HepG2 (cell line): Measurements from ENCODE around the gene TLR3. TPM values are rescaled to one million over a fixed set of nuclear protein-coding genes. Genes with fewer than 3 reads are reported as not detected.

ENCODE experiments used
- ATAC-seq: fragments of 200-7000 bp; cut with Tn5 transposase; 3 replicates; pipeline ENCODE4 v1.9.1; 2020; ENCODE audit warnings: mild to moderate bottlenecking, moderate library complexity
- BruUV-seq: library from RNA; stranded (reverse); fragments of 400-500 nt; replicated peaks from 2 replicates; lab custom pipeline; 2021; lab: Mats Ljungman, UMichigan
- CTCF ChIA-PET: fragments of 300-600 bp; formaldehyde crosslinking; extraction: SDS; loops from one replicate; lab custom pipeline; 2021; ENCODE audit warnings: low total read pairs, inconsistent platforms, low intra/inter-chr PET ratio; lab: Yijun Ruan, JAX
- POLR2A ChIA-PET: fragments of 350-600 bp; sonication (Branson Sonifier 250); formaldehyde crosslinking; loops from one replicate; lab custom pipeline; 2020; ENCODE audit warnings: antibody characterized with exemption, inconsistent platforms; lab: Yijun Ruan, JAX
- DNase-seq: peaks from one replicate; pipeline ENCODE4 v3.0.0-alpha.2; 2015; ENCODE audit warnings: low spot score
- FAIRE-seq: peaks from 3 replicates; lab custom pipeline; 2011; peaks lifted over from hg19 to GRCh38; lab: Jason Lieb, UNC
- H2AFZ ChIP-seq: one replicate; pipeline ENCODE4 v1.6.1; 2011; ENCODE audit warnings: low read length, inconsistent platforms
- H3K27ac ChIP-seq: fragments of 300-600 bp; 3 replicates; pipeline ENCODE4 v1.8.0; 2011; ENCODE audit warnings: mixed run types, mild to moderate bottlenecking, mixed read lengths, low read length, inconsistent platforms; ENCODE audit not compliant: insufficient read depth; ENCODE audit errors: extremely low read length
- H3K27me3 ChIP-seq, 2 experiments: fragments of 200-600 bp in 1 of 2; 2 replicates in 1 of 2; 3 replicates in 1 of 2; pipeline versions ENCODE4 v1.6.0 to v1.8.0; 2011; ENCODE audit warnings: low read length in 2 of 2, mild to moderate bottlenecking in 2 of 2, moderate library complexity in 2 of 2, inconsistent platforms in 1 of 2; ENCODE audit not compliant: insufficient read depth in 2 of 2, control insufficient read depth in 1 of 2
- H3K36me3 ChIP-seq, 2 experiments: fragments of 200-600 bp in 1 of 2; replicated peaks in 1 of 2; 2 replicates in 1 of 2; 3 replicates in 1 of 2; pipeline versions ENCODE4 v1.5.1 to v1.8.0; 2011; ENCODE audit warnings: low read length in 2 of 2, inconsistent platforms in 1 of 2; ENCODE audit not compliant: insufficient read depth in 2 of 2, control insufficient read depth in 1 of 2
- H3K4me1 ChIP-seq: 2 replicates; pipeline ENCODE4 v1.5.1; 2012; ENCODE audit warnings: low read length, inconsistent platforms; ENCODE audit not compliant: insufficient read depth
- H3K4me2 ChIP-seq: 2 replicates; pipeline ENCODE4 v1.6.0; 2011; ENCODE audit warnings: low read depth, low read length, inconsistent platforms
- H3K4me3 ChIP-seq, 3 experiments: fragments of 200-600 bp in 1 of 3; sonication (generic), shearing (Covaris generic) in 1 of 3; replicated peaks in 1 of 3; 2 replicates each; pipeline ENCODE4 v1.5.1; 2011 to 2016; ENCODE audit warnings: low read length in 3 of 3, inconsistent platforms in 2 of 3, low read depth in 2 of 3, mild to moderate bottlenecking in 2 of 3, control low read depth in 1 of 3, mixed read lengths in 1 of 3; ENCODE audit not compliant: insufficient read depth in 1 of 3
- H3K79me2 ChIP-seq: one replicate; pipeline ENCODE4 v1.6.1; 2011; ENCODE audit warnings: low read length, inconsistent platforms; ENCODE audit not compliant: insufficient read depth
- H3K9ac ChIP-seq: 2 replicates; pipeline ENCODE4 v1.6.0; 2011; ENCODE audit warnings: mild to moderate bottlenecking, low read depth, low read length, inconsistent platforms; ENCODE audit not compliant: insufficient read depth
- H3K9me3 ChIP-seq: 2 replicates; pipeline ENCODE4 v1.5.1; 2012; ENCODE audit warnings: mild to moderate bottlenecking, low read length
- H4K20me1 ChIP-seq: 2 replicates; pipeline ENCODE4 v1.6.0; 2011; ENCODE audit warnings: inconsistent platforms, mild to moderate bottlenecking, low read length, moderate library complexity; ENCODE audit not compliant: insufficient read depth
- FUBP1 ChIP-seq: sonication (generic); formaldehyde crosslinking; IDR thresholded peaks from 2 replicates; pipeline ENCODE4 v1.5.1; 2020; ENCODE audit warnings: missing genetic modification reagents, mild to moderate bottlenecking, borderline replicate concordance
- KLF16 ChIP-seq, 2 experiments: sonication (generic) in 1 of 2; formaldehyde crosslinking in 1 of 2; IDR thresholded peaks; 2 replicates each; pipeline versions ENCODE4 v1.6.1 to v1.8.0; 2016 to 2023; ENCODE audit warnings: missing genetic modification reagents in 2 of 2, missing compliant biosample characterization in 1 of 2
- NFE2 ChIP-seq: sonication (generic); formaldehyde crosslinking; IDR thresholded peaks from 2 replicates; pipeline ENCODE4 v1.4.0; 2020; ENCODE audit warnings: missing genetic modification reagents
- NR2F6 ChIP-seq, 2 experiments: IDR thresholded peaks; 2 replicates each; pipeline ENCODE4 v1.6.1; 2016; ENCODE audit warnings: antibody characterized with exemption in 1 of 2, mild to moderate bottlenecking in 1 of 2
- POLR2G ChIP-seq: fragments of 200-400 bp; formaldehyde crosslinking; IDR thresholded peaks from 2 replicates; pipeline ENCODE4 v1.6.1; 2018; ENCODE audit warnings: mild to moderate bottlenecking, low read depth, low read length, moderate library complexity
- ZNF234 ChIP-seq: sonication (generic); formaldehyde crosslinking; conservative IDR thresholded peaks from 2 replicates; pipeline ENCODE4 v1.5.1; 2020; ENCODE audit warnings: mild to moderate bottlenecking, missing genetic modification reagents
- ZNF296 ChIP-seq: sonication (generic); formaldehyde crosslinking; conservative IDR thresholded peaks from 2 replicates; pipeline ENCODE4 v1.5.0; 2020; ENCODE audit warnings: mild to moderate bottlenecking, missing genetic modification reagents
- ZNF670 ChIP-seq: sonication (generic); formaldehyde crosslinking; IDR thresholded peaks from 2 replicates; pipeline ENCODE4 v1.8.0; 2022; ENCODE audit warnings: mild to moderate bottlenecking, missing genetic modification reagents, borderline replicate concordance
- ZNF761 ChIP-seq: sonication (generic); formaldehyde crosslinking; conservative IDR thresholded peaks from 2 replicates; pipeline ENCODE4 v1.4.0; 2020; ENCODE audit warnings: mild to moderate bottlenecking, missing genetic modification reagents
- WGBS: methylation state at CpG from one replicate; pipeline ENCODE4 v1.1.6; 2017; ENCODE audit warnings: low lambda C conversion rate; 5-methylcytosine and 5-hydroxymethylcytosine counted together
- in situ Hi-C: cut with HindIII; loops from 2 replicates; pipeline ENCODE4 v1.10.0; 2017; ENCODE audit warnings: low pct_unique_long_range_greater_than_20kb; ENCODE audit not compliant: extremely low pct_ligation_motif_present
- intact Hi-C: fragments of 100-400 bp; cut with micrococcal nuclease; formaldehyde crosslinking; loops from one replicate; pipeline ENCODE4 v1.10.0; 2022; ENCODE audit not compliant: unreplicated experiment
- polyA plus RNA-seq, 8 experiments: library from polyadenylated mRNA; depleted of rRNA in 3 of 8; stranded (reverse) in 7 of 8; unstranded in 1 of 8; fragments of >200 nt; fragmentation: Illumina TruSeq in 4 of 8; extraction: Trizol in 4 of 8; gene quantifications; 2 replicates each; pipeline versions ENCODE4 v1.2.1 to v1.2.3, GENCODE V29; 2011 to 2016; ENCODE audit warnings: low read depth in 4 of 8, missing spikeins in 1 of 8, mixed read lengths in 1 of 8; ENCODE audit not compliant: insufficient read depth in 1 of 8
- total RNA-seq, 5 experiments: library from RNA; depleted of rRNA; stranded (reverse); fragments of >200 nt; fragmentation: Illumina TruSeq; extraction: Trizol; gene quantifications; 2 replicates each; pipeline ENCODE4 v1.2.3, GENCODE V29; 2016; ENCODE audit warnings: low read depth in 1 of 5
- TF ChIP-seq, protein P1 (sequence below): sonication (generic); formaldehyde crosslinking; IDR thresholded peaks from one replicate; pipeline ENCODE4 v1.5.1; 2020; ENCODE audit warnings: mild to moderate bottlenecking, missing genetic modification reagents; ENCODE audit errors: not compliant biosample characterization
- TF ChIP-seq, protein P2 (sequence below): sonication (generic); formaldehyde crosslinking; IDR thresholded peaks from 2 replicates; pipeline ENCODE4 v1.4.0; 2020; ENCODE audit warnings: mild to moderate bottlenecking, missing genetic modification reagents

The TLR3 gene
- total and polyA plus RNA-seq, 2 of the 13 experiments (the other 11 are each of a cell fraction or from before 2014, with no cell fraction given): 0.11 to 0.38 TPM

GRCh38 chr4:186081202-186081807 lies 12.3 kb downstream of the TLR3 start:
- BruUV-seq: no TSS peak
- Histone ChIP-seq H3K79me2 (no peaks in the 10 kb centered on the region), H3K9ac (no peak overlapping the region), H3K27ac (no peak overlapping the region), H4K20me1 (no peaks in the 10 kb centered on the region), H3K4me2 (no peak overlapping the region), H3K27me3 (peaks cover 1 to 20% of the 10 kb centered on the region in 2 experiments; a peak in 4 of 5 replicates), H3K4me1 (peaks cover 12% of the 10 kb centered on the region), H3K36me3 (no peaks in the 10 kb centered on the region), H3K4me3 (no peak overlapping the region), H3K9me3 (no peaks in the 10 kb centered on the region), H2AFZ (no peak overlapping the region)
- no peak for DNase-seq
- no peak for FAIRE-seq
- CTCF ChIA-PET: no interaction called here
- no peak for ATAC-seq
- 63% methylated on average over 15 of the region's 15 CpGs for WGBS
- in situ Hi-C loops: no loop called here
- intact Hi-C loops: no loop called here
- POLR2A ChIA-PET: no interaction called here
- TF ChIP-seq NFE2 (CRISPR knock-in tag) (no peak), ZNF296 (CRISPR knock-in tag) (no peak), KLF16 (CRISPR knock-in tag; IDR thresholded peaks at IDR 0.05) (no peak), NR2F6 (IDR thresholded peaks at IDR 0.05) (no peak), NR2F6 (CRISPR knock-in tag; IDR thresholded peaks at IDR 0.05) (no peak), POLR2G (no peak), FUBP1 (CRISPR knock-in tag) (no peak), ZNF234 (CRISPR knock-in tag) (no peak), ZNF670 (no peak), ZNF761 (no peak)
- TF ChIP-seq, protein P1, sequence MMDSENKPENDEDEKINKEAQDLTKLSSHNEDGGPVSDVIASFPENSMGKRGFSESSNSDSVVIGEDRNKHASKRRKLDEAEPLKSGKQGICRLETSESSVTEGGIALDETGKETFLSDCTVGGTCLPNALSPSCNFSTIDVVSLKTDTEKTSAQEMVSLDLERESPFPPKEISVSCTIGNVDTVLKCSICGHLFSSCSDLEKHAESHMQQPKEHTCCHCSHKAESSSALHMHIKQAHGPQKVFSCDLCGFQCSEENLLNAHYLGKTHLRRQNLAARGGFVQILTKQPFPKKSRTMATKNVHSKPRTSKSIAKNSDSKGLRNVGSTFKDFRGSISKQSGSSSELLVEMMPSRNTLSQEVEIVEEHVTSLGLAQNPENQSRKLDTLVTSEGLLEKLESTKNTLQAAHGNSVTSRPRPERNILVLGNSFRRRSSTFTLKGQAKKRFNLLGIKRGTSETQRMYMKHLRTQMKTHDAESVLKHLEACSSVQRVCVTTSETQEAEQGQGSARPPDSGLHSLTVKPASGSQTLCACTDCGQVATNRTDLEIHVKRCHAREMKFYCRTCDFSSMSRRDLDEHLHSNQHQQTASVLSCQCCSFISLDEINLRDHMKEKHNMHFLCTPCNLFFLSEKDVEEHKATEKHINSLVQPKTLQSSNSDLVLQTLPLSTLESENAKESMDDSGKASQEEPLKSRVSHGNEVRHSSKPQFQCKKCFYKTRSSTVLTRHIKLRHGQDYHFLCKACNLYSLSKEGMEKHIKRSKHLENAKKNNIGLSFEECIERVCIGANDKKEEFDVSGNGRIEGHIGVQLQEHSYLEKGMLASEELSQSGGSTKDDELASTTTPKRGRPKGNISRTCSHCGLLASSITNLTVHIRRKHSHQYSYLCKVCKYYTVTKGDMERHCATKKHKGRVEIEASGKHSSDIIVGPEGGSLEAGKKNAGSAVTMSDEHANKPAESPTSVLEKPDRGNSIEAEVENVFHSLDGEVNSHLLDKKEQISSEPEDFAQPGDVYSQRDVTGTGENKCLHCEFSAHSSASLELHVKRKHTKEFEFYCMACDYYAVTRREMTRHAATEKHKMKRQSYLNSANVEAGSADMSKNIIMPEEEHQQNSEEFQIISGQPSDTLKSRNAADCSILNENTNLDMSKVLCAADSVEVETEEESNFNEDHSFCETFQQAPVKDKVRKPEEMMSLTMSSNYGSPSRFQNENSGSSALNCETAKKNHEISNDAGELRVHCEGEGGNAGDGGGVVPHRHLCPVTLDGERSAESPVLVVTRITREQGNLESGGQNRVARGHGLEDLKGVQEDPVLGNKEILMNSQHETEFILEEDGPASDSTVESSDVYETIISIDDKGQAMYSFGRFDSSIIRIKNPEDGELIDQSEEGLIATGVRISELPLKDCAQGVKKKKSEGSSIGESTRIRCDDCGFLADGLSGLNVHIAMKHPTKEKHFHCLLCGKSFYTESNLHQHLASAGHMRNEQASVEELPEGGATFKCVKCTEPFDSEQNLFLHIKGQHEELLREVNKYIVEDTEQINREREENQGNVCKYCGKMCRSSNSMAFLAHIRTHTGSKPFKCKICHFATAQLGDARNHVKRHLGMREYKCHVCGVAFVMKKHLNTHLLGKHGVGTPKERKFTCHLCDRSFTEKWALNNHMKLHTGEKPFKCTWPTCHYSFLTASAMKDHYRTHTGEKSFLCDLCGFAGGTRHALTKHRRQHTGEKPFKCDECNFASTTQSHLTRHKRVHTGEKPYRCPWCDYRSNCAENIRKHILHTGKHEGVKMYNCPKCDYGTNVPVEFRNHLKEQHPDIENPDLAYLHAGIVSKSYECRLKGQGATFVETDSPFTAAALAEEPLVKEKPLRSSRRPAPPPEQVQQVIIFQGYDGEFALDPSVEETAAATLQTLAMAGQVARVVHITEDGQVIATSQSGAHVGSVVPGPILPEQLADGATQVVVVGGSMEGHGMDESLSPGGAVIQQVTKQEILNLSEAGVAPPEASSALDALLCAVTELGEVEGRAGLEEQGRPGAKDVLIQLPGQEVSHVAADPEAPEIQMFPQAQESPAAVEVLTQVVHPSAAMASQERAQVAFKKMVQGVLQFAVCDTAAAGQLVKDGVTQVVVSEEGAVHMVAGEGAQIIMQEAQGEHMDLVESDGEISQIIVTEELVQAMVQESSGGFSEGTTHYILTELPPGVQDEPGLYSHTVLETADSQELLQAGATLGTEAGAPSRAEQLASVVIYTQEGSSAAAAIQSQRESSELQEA (CRISPR knock-in tag): no peak
- TF ChIP-seq, protein P2, sequence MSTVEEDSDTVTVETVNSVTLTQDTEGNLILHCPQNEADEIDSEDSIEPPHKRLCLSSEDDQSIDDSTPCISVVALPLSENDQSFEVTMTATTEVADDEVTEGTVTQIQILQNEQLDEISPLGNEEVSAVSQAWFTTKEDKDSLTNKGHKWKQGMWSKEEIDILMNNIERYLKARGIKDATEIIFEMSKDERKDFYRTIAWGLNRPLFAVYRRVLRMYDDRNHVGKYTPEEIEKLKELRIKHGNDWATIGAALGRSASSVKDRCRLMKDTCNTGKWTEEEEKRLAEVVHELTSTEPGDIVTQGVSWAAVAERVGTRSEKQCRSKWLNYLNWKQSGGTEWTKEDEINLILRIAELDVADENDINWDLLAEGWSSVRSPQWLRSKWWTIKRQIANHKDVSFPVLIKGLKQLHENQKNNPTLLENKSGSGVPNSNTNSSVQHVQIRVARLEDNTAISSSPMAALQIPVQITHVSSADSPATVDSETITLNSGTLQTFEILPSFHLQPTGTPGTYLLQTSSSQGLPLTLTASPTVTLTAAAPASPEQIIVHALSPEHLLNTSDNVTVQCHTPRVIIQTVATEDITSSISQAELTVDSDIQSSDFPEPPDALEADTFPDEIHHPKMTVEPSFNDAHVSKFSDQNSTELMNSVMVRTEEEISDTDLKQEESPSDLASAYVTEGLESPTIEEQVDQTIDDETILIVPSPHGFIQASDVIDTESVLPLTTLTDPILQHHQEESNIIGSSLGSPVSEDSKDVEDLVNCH (CRISPR knock-in tag): no peak
